PC-9 (cell line): ENCODE results near the gene ZNF680. TPM values are rescaled to one million over a fixed set of nuclear protein-coding genes. Genes with fewer than 3 reads are reported as not detected.
"Not testable (repeated sequence)": the region's sequence is repeated elsewhere in the genome, so short reads cannot be mapped to it uniquely, and the experiment has no call there.

Source experiments
- BruUV-seq: library from RNA; stranded (reverse); fragments of 400-500 nt; replicated peaks from 2 replicates; lab custom pipeline; 2021; lab: Mats Ljungman, UMichigan
- CTCF ChIA-PET: fragments of 300-600 bp; sonication (Branson Sonifier 250); formaldehyde crosslinking; loops from one replicate; lab custom pipeline; 2022; ENCODE audit warnings: antibody characterized with exemption; lab: Charles Lee
- POLR2A ChIA-PET: fragments of 300-600 bp; sonication (Branson Sonifier 250); formaldehyde crosslinking; loops from one replicate; lab custom pipeline; 2022; ENCODE audit warnings: antibody characterized with exemption; ENCODE audit not compliant: unreplicated experiment; lab: Charles Lee
- DNase-seq, 2 experiments: peaks; one replicate each; pipeline versions ENCODE4 v3.0.0 to v3.0.0-alpha.2; 2015 to 2022; ENCODE audit warnings: mixed read lengths in 1 of 2
- H2AFZ ChIP-seq: fragments of 200-600 bp; sonication (generic); 2 replicates; pipeline ENCODE4 v1.8.1; 2017; ENCODE audit warnings: antibody characterized with exemption
- H3F3A ChIP-seq: fragments of 200-600 bp; sonication (generic); 2 replicates; pipeline ENCODE4 v1.8.1; 2017; ENCODE audit warnings: antibody characterized with exemption, mild to moderate bottlenecking, low read depth; ENCODE audit not compliant: insufficient read depth
- H3K27ac ChIP-seq: fragments of 200-600 bp; sonication (generic); 2 replicates; pipeline ENCODE4 v1.6.1; 2016; ENCODE audit warnings: mixed run types
- H3K27me3 ChIP-seq: fragments of 200-600 bp; sonication (generic); 2 replicates; pipeline ENCODE4 v1.6.1; 2016; ENCODE audit warnings: low read depth, mixed run types; ENCODE audit not compliant: insufficient read depth
- H3K36me3 ChIP-seq: fragments of 200-600 bp; sonication (generic); 2 replicates; pipeline ENCODE4 v1.6.1; 2016; ENCODE audit warnings: low read depth, mixed run types
- H3K4me1 ChIP-seq: fragments of 200-600 bp; sonication (generic); replicated peaks from 2 replicates; pipeline ENCODE4 v1.6.1; 2016; ENCODE audit warnings: mixed run types; ENCODE audit not compliant: insufficient read depth
- H3K4me2 ChIP-seq: fragments of 200-600 bp; sonication (generic); 2 replicates; pipeline ENCODE4 v1.6.1; 2017; ENCODE audit warnings: mixed run types
- H3K4me3 ChIP-seq: fragments of 200-600 bp; sonication (generic); 2 replicates; pipeline ENCODE4 v1.6.1; 2016; ENCODE audit warnings: mixed run types
- H3K79me2 ChIP-seq: fragments of 200-600 bp; sonication (generic); 2 replicates; pipeline ENCODE4 v1.6.1; 2017; ENCODE audit warnings: low read depth, mixed run types
- H3K9me2 ChIP-seq: fragments of 200-600 bp; sonication (generic); 2 replicates; pipeline ENCODE4 v1.8.1; 2017; ENCODE audit warnings: mild to moderate bottlenecking; ENCODE audit not compliant: insufficient read depth
- H3K9me3 ChIP-seq: fragments of 200-600 bp; sonication (generic); 2 replicates; pipeline ENCODE4 v1.8.1; 2016; ENCODE audit warnings: low read depth; ENCODE audit not compliant: insufficient read depth
- H4K20me1 ChIP-seq: fragments of 200-600 bp; sonication (generic); 2 replicates; pipeline ENCODE4 v1.8.1; 2017; ENCODE audit not compliant: insufficient read depth
- EZH2 ChIP-seq: fragments of 200-600 bp; sonication (generic); IDR thresholded peaks from 2 replicates; pipeline ENCODE4 v1.8.0; 2017; ENCODE audit warnings: antibody characterized with exemption, low read depth
- intact Hi-C: fragments of 100-400 bp; cut with micrococcal nuclease; formaldehyde crosslinking; loops from one replicate; pipeline ENCODE4 v1.10.0; 2022; ENCODE audit not compliant: unreplicated experiment
- total RNA-seq: library from RNA; stranded (reverse); gene quantifications from 2 replicates; pipeline ENCODE4 v1.2.3, GENCODE V29; 2021
- TF ChIP-seq, protein P1 (sequence below): fragments of 200-600 bp; sonication (generic); conservative IDR thresholded peaks from 2 replicates; pipeline ENCODE4 v1.6.1; 2017; ENCODE audit warnings: mixed run types, antibody characterized with exemption, mild to moderate bottlenecking, moderate library complexity

The ZNF680 gene
- total RNA-seq, 1 experiment from 2014 or later, result 17.9 TPM

GRCh38 chr7:64581391-64581790, 18.5 kb upstream of the ZNF680 start:
- CTCF ChIA-PET, result no interaction called here
- H3K27ac ChIP-seq, result no peak overlapping the region
- H3F3A ChIP-seq, result no peaks in the 10 kb centered on the region
- POLR2A ChIA-PET, result no interaction called here
- no peaks in the 10 kb centered on the region for H3K9me2 ChIP-seq
- H3K9me3 ChIP-seq, result no peaks in the 10 kb centered on the region
- no peaks in the 10 kb centered on the region for H3K79me2 ChIP-seq
- no peaks in the 10 kb centered on the region for H4K20me1 ChIP-seq
- no peak overlapping the region for H3K4me3 ChIP-seq
- no peaks in the 10 kb centered on the region for H3K4me1 ChIP-seq
- no peak for DNase-seq
- BruUV-seq, result no TSS peak
- H3K27me3 ChIP-seq, result no peaks in the 10 kb centered on the region
- H3K4me2 ChIP-seq, result no peak overlapping the region
- H3K36me3 ChIP-seq, result no peaks in the 10 kb centered on the region
- no peak overlapping the region for H2AFZ ChIP-seq
- TF ChIP-seq, protein P1, sequence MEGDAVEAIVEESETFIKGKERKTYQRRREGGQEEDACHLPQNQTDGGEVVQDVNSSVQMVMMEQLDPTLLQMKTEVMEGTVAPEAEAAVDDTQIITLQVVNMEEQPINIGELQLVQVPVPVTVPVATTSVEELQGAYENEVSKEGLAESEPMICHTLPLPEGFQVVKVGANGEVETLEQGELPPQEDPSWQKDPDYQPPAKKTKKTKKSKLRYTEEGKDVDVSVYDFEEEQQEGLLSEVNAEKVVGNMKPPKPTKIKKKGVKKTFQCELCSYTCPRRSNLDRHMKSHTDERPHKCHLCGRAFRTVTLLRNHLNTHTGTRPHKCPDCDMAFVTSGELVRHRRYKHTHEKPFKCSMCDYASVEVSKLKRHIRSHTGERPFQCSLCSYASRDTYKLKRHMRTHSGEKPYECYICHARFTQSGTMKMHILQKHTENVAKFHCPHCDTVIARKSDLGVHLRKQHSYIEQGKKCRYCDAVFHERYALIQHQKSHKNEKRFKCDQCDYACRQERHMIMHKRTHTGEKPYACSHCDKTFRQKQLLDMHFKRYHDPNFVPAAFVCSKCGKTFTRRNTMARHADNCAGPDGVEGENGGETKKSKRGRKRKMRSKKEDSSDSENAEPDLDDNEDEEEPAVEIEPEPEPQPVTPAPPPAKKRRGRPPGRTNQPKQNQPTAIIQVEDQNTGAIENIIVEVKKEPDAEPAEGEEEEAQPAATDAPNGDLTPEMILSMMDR, result no peak
- TF ChIP-seq EZH2, result no peak
- intact Hi-C loops, result no loop called here

DNA sequence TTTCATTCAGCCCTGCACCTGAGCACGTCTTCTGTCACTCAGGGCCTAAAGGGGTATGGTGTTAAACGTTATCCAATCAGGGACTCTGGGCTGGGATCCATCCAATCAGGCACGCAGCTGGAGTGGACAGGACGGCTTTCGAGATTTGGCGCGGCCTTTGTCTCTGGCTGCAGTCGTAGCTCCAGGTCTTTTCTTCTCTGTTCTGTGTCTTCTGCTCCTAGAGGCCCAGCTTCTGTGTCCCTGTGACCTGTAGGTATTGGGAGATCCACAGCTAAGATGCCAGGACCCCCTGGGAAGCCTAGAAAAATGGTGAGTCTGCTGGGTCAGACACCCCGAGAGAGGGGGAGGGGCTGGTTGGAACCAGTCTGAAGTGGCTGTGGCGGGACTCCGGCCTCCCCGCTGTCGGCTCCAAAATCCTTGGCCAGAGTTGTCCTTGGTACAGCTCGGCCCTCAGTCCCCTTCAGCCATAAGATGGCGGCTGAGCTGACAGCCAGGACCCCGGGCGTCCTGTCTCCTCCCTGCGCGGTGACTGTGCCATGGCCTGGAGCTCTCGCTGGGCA, 11.7 kb upstream of the ZNF680 start:
- H3K9me3 ChIP-seq, result no peaks in the 10 kb centered on the region
- no peaks in the 10 kb centered on the region for H3K36me3 ChIP-seq
- ChIA-PET POLR2A (no interaction called here), CTCF (no interaction called here)
- TSS peak; percentile 67 for BruUV-seq
- intact Hi-C loops, result no loop called here
- H3K4me1 ChIP-seq, result no peaks in the 10 kb centered on the region
- no peaks in the 10 kb centered on the region for H3K79me2 ChIP-seq
- no peaks in the 10 kb centered on the region for H3K9me2 ChIP-seq
- peak; percentile 43 to 47 for DNase-seq
- H3K4me3 ChIP-seq, result peak overlapping the region; percentile 31; the same call in 1 of the 2 replicates
- no peaks in the 10 kb centered on the region for H4K20me1 ChIP-seq
- H3K27ac ChIP-seq, result no peak overlapping the region
- TF ChIP-seq, protein P1, result no peak
- TF ChIP-seq EZH2, result no peak
- no peaks in the 10 kb centered on the region for H3F3A ChIP-seq
- H2AFZ ChIP-seq, result peak overlapping the region; percentile 72
- peak overlapping the region; percentile 45; the same call in 1 of the 2 replicates for H3K4me2 ChIP-seq
- H3K27me3 ChIP-seq, result no peaks in the 10 kb centered on the region

DNA sequence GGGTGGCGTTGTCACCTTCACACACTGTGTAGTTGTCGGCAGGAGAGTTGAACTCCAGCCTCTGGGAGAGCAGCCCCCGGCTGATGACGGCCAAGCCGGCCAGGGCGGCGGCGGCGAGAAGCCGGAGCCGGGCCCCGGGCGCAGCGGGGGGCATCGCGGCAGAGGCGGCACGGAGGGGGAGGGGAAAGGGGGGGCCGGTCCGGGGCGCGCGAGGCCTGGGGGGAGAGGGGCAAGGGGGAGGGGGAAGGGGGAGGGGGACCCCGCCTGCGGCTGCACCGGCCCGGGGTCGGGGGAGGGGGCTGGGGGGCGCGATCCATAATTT, 7.4 kb upstream of the ZNF680 start:
- H2AFZ ChIP-seq, POLR2A ChIA-PET, H4K20me1 ChIP-seq, H3K27ac ChIP-seq, H3K27me3 ChIP-seq, BruUV-seq, H3K9me2 ChIP-seq, H3K4me1 ChIP-seq, H3K4me3 ChIP-seq, H3F3A ChIP-seq, H3K36me3 ChIP-seq, intact Hi-C loops, H3K9me3 ChIP-seq, DNase-seq, CTCF ChIA-PET, H3K79me2 ChIP-seq: not testable (repeated sequence)
- H3K4me2 ChIP-seq, result peak overlapping the region; percentile 42; the same call in 1 of the 2 replicates

GRCh38 chr7:64569372-64570283, 6.8 kb upstream of the ZNF680 start:
- H4K20me1 ChIP-seq, intact Hi-C loops, H3K4me3 ChIP-seq: not testable (repeated sequence)

More at GRCh38 chr7:64569372-64570283, 6.8 kb upstream of the ZNF680 start:
- H3K9me2 ChIP-seq, H3K9me3 ChIP-seq, H3K27ac ChIP-seq, CTCF ChIA-PET, BruUV-seq, H3K79me2 ChIP-seq, H3F3A ChIP-seq, DNase-seq, H2AFZ ChIP-seq, H3K4me1 ChIP-seq, POLR2A ChIA-PET, H3K27me3 ChIP-seq, H3K36me3 ChIP-seq: not testable (repeated sequence)
- peak overlapping the region; percentile 42; the same call in 1 of the 2 replicates for H3K4me2 ChIP-seq
